ENCODE data around the gene ERO1A.

DNA sequence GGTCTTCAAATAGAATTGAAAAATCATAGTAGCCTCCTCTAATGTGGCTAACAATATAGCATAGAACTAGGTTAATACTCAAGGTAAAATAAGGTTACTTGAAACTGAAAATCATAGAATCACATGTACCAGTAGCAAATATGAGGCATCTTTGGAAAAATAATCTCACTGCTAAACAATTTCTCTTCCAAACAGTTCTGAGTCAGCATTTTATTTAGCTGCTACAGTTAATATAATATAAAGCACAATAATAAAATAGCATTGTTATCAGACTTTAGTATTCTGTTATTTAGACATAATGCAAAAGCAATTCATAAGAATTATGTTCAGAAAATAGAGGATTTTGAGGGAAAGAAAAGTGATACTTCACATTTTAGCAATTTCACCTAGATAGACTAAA lies 35.0 kb downstream of the ERO1A start:
- TF ChIP-seq FOS (IDR thresholded peaks at IDR 0.05; ENCODE audit: extremely low read depth, insufficient read length) = no peak
- no peak for TF ChIP-seq NFE2 (IDR thresholded peaks at IDR 0.05; ENCODE audit: low read depth)
- no peak for TF ChIP-seq NCOA4 (IDR thresholded peaks at IDR 0.05; ENCODE audit: partially characterized antibody)
- TF ChIP-seq USF2 (CRISPR knock-in tag; IDR thresholded peaks at IDR 0.05) = no peak
- TF ChIP-seq NONO (IDR thresholded peaks at IDR 0.05; ENCODE audit: low read depth in 2 of 2, low read length in 1 of 2) = no peak
- TF ChIP-seq GTF2F1 (IDR thresholded peaks at IDR 0.05; ENCODE audit: low read depth, low read length) = no peak
- TF ChIP-seq YY1 (IDR thresholded peaks at IDR 0.05; ENCODE audit: borderline replicate concordance in 1 of 3, control insufficient read depth in 1 of 3, extremely low read depth in 1 of 3, insufficient read depth in 3 of 3, insufficient read length in 1 of 3, insufficient replicate concordance in 2 of 3, low read depth in 1 of 3, low read length in 2 of 3) = no peak

Measured in K562 (cell line).